ENCODE data around the gene URB1. TPM values are rescaled to one million over a fixed set of nuclear protein-coding genes. Genes with fewer than 3 reads are reported as not detected.

URB1 gene
- total and polyA plus RNA-seq, 2 experiments from 2014 or later, result 3.4 to 10.1 TPM

DNA sequence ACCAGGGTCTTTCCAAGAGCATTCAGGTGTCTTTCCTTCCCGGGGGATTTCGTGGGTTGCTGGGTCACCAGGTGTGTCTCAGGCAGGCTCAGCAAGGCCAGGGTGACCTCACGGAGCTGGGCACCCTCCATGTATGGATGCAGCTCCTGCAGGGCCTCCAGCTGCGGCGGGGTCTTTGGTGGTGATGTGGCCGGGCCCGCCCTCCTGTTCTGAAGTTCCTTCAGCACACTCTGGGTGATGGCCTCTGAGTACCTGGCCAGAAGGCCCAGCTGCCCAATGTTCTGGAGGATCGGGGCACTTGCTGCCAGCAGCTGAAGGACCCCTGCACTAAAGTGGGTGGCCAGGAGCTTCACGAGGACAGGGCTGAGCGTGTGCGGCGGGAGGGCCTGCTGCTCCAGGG lies 45.5 kb downstream of the URB1 start:
- H3K79me2 ChIP-seq, result no peaks in the 10 kb centered on the region
- no peaks in the 10 kb centered on the region for H3K36me3 ChIP-seq (replicated peaks; ENCODE audit: insufficient read depth, low read depth)
- no peaks in the 10 kb centered on the region for H3K27me3 ChIP-seq
- TF ChIP-seq EZH2phosphoT487 (IDR thresholded peaks at IDR 0.05; ENCODE audit: low read depth, severe bottlenecking, unreplicated experiment), result no peak
- TF ChIP-seq EZH2 (IDR thresholded peaks at IDR 0.05; ENCODE audit: borderline replicate concordance), result no peak
- TF ChIP-seq, protein P1, sequence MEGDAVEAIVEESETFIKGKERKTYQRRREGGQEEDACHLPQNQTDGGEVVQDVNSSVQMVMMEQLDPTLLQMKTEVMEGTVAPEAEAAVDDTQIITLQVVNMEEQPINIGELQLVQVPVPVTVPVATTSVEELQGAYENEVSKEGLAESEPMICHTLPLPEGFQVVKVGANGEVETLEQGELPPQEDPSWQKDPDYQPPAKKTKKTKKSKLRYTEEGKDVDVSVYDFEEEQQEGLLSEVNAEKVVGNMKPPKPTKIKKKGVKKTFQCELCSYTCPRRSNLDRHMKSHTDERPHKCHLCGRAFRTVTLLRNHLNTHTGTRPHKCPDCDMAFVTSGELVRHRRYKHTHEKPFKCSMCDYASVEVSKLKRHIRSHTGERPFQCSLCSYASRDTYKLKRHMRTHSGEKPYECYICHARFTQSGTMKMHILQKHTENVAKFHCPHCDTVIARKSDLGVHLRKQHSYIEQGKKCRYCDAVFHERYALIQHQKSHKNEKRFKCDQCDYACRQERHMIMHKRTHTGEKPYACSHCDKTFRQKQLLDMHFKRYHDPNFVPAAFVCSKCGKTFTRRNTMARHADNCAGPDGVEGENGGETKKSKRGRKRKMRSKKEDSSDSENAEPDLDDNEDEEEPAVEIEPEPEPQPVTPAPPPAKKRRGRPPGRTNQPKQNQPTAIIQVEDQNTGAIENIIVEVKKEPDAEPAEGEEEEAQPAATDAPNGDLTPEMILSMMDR (IDR thresholded peaks at IDR 0.05; ENCODE audit: poor library complexity), result no peak
- H2AFZ ChIP-seq, result no peak overlapping the region
- H3K4me3 ChIP-seq, result no peak overlapping the region
- no peak for DNase-seq (ENCODE audit: low spot score)
- no peaks in the 10 kb centered on the region for H3K9me2 ChIP-seq (replicated peaks; ENCODE audit: insufficient read depth)
- H3K9me3 ChIP-seq (ENCODE audit: low read depth), result no peaks in the 10 kb centered on the region
- H3K4me2 ChIP-seq, result no peak overlapping the region
- WGBS (ENCODE audit: low lambda C conversion rate, missing lambda C conversion rate), result 97% methylated on average over 12 of the region's 12 CpGs
- no peaks in the 10 kb centered on the region for H3K4me1 ChIP-seq (ENCODE audit: insufficient read depth)
- no peak overlapping the region for H3K27ac ChIP-seq
- H4K20me1 ChIP-seq (ENCODE audit: insufficient read depth, poor library complexity, severe bottlenecking), result no peaks in the 10 kb centered on the region

GRCh38 chr21:32346951-32347350 lies 45.9 kb downstream of the URB1 start:
- Histone ChIP-seq H3K9me2 (replicated peaks; ENCODE audit: insufficient read depth) (no peaks in the 10 kb centered on the region), H3K9me3 (ENCODE audit: low read depth) (no peaks in the 10 kb centered on the region), H3K27me3 (no peaks in the 10 kb centered on the region), H2AFZ (no peak overlapping the region), H3K36me3 (replicated peaks; ENCODE audit: insufficient read depth, low read depth) (no peaks in the 10 kb centered on the region), H3K4me3 (no peak overlapping the region), H3K27ac (no peak overlapping the region), H3K79me2 (no peaks in the 10 kb centered on the region), H3K4me2 (no peak overlapping the region), H3K4me1 (ENCODE audit: insufficient read depth) (no peaks in the 10 kb centered on the region), H4K20me1 (ENCODE audit: insufficient read depth, poor library complexity, severe bottlenecking) (no peaks in the 10 kb centered on the region)
- no peak for DNase-seq (ENCODE audit: low spot score)
- no peak for TF ChIP-seq EZH2phosphoT487 (IDR thresholded peaks at IDR 0.05; ENCODE audit: low read depth, severe bottlenecking, unreplicated experiment)
- TF ChIP-seq, protein P1 (IDR thresholded peaks at IDR 0.05; ENCODE audit: poor library complexity), result no peak
- TF ChIP-seq EZH2 (IDR thresholded peaks at IDR 0.05; ENCODE audit: borderline replicate concordance), result no peak
- WGBS (ENCODE audit: low lambda C conversion rate, missing lambda C conversion rate), result 99% methylated on average over 14 of the region's 14 CpGs

DNA sequence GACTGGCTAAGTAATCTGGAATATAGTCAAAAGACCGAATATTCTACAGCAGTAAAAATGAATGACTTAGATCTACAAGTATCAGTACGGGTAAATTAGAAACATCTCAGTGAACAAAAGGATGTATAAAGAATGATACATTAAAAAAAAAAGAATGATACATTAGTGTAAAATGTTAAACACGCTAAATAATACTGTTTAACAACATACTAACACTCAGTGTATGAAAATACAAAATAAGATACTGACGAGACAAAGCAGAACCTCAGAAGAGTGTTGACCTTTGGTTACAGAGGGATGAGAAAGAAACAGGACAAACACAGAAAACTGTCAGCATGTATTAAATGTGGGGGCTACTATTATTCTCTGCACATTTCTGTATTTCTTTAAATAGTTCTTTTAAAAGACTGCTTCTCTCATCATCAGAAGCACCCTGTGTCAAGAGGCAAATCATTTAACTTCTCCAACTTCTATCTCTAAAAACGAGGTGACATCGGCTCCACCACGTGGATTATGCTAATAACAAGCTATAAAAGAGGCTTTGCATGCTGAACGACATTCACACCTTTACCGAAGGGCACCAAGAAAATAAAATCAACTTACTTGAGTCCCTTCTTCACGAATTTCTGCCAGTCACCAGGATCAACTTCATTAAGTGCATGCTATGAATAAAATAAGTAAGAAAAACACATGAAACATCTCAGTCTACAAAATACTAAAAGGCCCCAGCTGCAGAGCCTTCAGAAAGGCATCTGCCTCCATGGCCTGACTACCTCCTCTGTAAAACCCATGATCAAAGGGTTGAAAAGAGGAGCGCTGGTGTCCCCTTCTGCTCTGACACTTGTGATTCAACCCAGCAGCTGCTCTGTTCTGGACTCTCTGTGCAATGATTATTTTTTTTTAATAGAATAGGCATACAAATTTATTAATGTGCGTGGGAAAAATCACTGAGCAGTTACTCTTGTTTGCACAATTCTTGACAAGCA lies 51.7 kb downstream of the URB1 start:
- H3K36me3 ChIP-seq (replicated peaks; ENCODE audit: insufficient read depth, low read depth), result no peaks in the 10 kb centered on the region
- TF ChIP-seq, protein P1 (IDR thresholded peaks at IDR 0.05; ENCODE audit: poor library complexity), result no peak
- no peak for TF ChIP-seq EZH2phosphoT487 (IDR thresholded peaks at IDR 0.05; ENCODE audit: low read depth, severe bottlenecking, unreplicated experiment)
- TF ChIP-seq EZH2 (IDR thresholded peaks at IDR 0.05; ENCODE audit: borderline replicate concordance), result no peak
- H3K27me3 ChIP-seq, result no peaks in the 10 kb centered on the region
- no peak overlapping the region for H2AFZ ChIP-seq
- H3K4me2 ChIP-seq, result no peak overlapping the region
- H4K20me1 ChIP-seq (ENCODE audit: insufficient read depth, poor library complexity, severe bottlenecking), result no peaks in the 10 kb centered on the region
- no peaks in the 10 kb centered on the region for H3K9me2 ChIP-seq (replicated peaks; ENCODE audit: insufficient read depth)
- WGBS (ENCODE audit: low lambda C conversion rate, missing lambda C conversion rate), result 85% methylated on average over 12 of the region's 12 CpGs
- H3K27ac ChIP-seq, result no peak overlapping the region
- no peaks in the 10 kb centered on the region for H3K9me3 ChIP-seq (ENCODE audit: low read depth)
- H3K79me2 ChIP-seq, result no peaks in the 10 kb centered on the region
- no peak for DNase-seq (ENCODE audit: low spot score)
- H3K4me1 ChIP-seq (ENCODE audit: insufficient read depth), result no peaks in the 10 kb centered on the region
- no peak overlapping the region for H3K4me3 ChIP-seq

Data from hepatocyte (in vitro differentiated cells).